COLO668 (cell line): Measurements from ENCODE around the gene DHTKD1.

Experiments
- DNase-seq: peaks from one replicate; lab custom pipeline; 2025; ENCODE audit not compliant: unreplicated experiment; lab: John Stamatoyannopoulos, UW

Gene DHTKD1, protein sequence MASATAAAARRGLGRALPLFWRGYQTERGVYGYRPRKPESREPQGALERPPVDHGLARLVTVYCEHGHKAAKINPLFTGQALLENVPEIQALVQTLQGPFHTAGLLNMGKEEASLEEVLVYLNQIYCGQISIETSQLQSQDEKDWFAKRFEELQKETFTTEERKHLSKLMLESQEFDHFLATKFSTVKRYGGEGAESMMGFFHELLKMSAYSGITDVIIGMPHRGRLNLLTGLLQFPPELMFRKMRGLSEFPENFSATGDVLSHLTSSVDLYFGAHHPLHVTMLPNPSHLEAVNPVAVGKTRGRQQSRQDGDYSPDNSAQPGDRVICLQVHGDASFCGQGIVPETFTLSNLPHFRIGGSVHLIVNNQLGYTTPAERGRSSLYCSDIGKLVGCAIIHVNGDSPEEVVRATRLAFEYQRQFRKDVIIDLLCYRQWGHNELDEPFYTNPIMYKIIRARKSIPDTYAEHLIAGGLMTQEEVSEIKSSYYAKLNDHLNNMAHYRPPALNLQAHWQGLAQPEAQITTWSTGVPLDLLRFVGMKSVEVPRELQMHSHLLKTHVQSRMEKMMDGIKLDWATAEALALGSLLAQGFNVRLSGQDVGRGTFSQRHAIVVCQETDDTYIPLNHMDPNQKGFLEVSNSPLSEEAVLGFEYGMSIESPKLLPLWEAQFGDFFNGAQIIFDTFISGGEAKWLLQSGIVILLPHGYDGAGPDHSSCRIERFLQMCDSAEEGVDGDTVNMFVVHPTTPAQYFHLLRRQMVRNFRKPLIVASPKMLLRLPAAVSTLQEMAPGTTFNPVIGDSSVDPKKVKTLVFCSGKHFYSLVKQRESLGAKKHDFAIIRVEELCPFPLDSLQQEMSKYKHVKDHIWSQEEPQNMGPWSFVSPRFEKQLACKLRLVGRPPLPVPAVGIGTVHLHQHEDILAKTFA

DNA sequence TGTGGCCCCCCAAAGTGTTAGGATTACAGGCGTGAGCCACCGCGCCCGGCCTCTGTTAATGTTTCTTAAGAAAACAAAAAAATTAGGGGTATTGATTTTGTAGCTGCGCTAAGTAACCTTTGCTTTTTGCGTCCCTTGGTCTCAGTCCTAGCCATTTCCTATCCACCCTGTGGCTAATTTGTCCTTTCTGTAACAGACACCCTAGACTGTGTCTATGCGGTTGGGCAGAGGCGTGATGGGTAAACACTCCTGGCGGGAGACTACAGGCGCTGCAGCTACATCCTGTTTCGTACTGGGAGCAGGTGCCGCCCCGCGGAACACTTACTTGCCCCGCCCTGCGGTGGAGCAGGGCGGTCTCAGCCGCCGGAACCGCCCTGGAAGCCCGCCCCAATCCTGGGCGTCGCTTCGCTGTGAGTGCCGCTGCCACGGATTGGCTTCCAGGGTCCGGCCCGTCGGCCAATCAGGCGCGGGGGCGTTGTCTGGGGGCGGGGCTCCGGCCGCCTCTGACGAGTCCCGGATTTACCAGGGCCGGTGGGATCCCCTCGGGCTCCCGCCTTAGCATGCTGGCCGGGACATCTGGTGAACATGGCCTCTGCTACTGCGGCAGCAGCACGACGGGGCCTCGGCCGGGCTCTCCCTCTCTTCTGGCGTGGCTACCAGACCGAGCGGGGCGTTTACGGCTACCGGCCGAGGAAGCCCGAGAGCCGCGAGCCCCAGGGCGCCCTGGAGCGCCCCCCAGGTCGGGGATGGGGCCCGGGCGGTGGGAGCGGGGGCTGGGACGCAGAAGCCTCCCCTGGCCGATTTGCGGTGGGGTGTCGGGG, at the start of gene DHTKD1:
Gene DHTKD1 (plus strand): TSS at position 506 of the 821 bp plus-strand sequence. CDS start 80 bp downstream, at position 586.
- peak; percentile 95 for DNase-seq

DNA sequence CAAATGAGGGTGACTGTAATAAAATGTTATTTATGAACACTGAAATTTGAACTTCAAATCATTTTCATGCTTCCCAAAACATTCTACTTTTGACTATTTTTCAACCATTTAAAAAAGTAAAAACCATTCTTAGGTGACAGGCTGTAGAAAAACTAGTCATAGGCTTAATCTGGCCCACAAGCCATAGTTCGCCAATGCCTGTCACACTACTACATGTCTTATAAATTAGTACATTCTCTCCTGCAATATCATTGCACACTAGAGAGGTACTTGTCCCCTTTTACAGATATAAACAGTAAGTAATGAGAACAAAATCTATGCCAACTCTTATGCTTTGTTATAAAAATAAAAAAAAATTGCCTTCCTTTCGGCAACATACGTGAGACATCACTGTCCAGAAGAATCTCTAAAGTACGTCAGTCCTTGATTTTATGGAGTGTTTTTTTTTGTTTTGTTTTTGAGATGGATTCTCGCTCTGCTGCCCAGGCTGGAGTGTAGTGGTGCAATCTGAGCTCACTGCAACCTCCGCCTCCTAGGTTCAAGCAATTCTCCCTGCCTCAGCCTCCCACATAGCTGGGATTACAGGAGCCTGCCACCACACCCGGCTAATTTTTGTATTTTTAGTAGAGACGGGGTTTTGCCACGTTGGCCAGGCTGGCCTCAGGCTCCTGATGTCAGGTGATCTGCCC, 49.3 kb upstream of the DHTKD1 start:
- no peak for DNase-seq

DNA sequence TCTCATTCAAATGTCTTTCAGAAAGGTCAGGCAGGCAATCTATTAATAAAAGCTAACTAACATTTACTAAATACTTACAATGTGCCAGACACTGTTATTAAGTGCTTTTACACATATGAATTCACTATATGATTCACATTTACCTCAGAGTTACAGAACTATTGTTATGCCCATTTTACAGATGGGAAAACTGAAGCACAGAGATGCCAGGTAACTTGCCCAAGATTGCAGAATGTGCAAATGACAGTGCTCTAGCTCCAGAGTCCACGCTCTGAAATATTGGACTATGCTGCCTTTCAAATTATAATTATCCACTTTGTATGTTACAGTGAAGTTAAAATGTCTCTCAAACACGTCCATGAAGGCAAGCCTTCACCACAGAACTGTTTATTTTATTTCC, 48.2 kb upstream of the DHTKD1 start:
- no peak for DNase-seq

DNA sequence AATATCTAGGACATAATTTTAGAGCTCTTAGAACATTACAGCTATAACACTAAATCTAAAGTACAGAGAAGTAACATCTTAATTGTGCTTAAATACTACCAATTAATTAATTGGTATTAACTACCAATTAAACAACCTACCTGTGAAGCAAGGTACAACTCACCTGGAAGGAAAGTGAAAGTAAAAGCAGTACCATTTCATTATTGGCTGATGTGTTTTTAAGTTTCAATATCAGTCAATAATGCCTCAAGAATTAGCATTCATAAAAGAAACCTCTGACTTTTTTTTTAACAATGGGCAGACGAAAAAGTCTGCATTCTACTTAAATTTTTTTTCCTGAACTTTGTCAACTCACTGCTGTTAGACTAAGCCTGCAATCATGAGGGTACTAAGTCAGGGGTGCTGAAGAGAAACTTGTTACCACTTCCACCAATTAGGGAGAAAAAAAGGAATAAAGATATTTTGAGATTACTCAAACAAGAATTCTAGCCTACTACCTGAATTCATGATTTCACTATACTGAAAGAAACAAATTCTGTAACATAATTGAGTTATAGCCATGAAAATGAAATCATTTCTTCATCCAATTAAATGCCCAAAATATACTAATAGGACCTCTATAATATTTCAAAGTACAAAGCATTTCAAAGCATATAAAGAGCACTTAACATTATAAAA, 46.0 kb upstream of the DHTKD1 start:
- no peak for DNase-seq

DNA sequence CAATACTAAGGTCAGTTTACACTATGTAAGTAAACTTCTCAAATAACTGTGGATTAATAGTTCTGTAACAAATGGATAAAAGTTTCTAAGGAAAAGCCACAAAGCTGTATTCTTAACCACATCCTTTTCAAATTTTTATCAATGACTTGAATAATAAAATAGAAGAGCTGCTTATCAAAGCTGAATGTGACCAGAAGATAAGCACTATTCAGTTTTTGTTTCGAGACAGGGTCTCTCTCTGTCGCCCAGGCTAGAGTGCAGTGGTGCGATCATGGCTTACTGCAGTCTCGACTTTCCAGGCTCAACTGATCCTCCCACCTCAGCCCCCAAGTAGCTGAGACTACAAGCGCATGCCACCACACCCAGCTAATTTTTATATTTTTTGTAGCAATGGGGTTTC, 43.2 kb upstream of the DHTKD1 start:
- DNase-seq, result no peak

DNA sequence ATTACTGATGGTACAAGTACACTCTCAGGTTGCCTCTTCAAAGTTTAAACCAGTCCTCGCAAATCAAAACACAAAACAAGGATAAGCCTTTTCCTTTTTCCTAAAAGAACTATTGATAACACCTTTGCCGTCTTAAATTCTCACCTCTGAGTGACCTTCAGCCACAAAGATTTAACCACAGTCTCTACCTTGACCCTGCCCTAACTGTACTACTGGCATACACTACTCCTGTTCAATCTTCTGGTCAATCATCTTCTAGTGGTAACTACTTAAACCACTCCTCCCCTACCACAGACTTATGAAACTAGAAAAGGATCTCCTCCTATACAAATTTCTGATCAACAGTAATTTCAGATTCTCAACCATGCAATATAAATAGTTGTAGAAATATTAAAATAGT, 41.2 kb upstream of the DHTKD1 start:
- DNase-seq, result no peak

DNA sequence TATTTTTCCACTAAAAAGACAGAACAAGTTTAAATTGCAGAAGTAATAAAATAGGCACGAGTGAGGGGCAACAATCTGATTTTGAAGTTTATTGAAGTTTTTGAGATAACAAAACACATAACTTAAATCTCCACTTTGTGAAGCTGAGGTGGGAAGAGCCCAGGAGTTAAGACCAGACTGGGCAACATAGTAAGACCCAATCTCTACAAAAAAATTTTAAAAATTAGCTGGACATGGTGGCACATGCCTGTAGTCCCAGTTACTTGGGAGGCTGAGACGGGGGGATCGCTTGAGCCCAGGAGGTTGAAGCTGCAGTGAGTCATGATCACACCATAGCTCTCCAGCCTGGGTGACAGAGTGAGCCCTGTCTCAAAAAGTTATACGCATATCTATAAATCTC, 37.4 kb upstream of the DHTKD1 start:
- no peak for DNase-seq

DNA sequence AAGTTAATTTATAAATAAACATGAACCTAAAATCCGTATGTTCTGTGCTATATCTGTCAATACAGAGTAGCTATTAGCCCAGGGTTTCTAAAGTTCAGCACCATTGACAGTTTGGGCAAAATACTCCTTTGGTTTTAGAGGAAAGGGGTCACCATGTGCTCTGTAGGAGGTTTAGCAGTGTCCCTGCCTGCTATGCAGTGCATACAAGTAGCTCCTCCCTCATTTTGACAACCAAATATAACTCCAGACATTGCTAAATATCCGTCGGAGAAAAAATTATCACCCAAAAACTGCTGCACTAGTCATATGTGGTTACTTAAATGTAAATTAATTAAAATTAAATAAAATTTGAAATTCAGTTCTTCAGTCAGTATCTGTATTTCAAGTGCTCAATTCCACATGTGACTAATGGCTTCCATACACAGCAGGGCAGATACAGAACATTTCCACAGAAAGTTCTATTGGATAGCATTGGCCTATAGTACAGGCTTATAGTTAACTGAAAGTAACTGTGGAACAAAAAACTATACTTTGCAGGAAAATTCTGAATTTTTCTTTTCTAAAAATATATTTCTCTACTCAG, 32.6 kb upstream of the DHTKD1 start:
- no peak for DNase-seq

DNA sequence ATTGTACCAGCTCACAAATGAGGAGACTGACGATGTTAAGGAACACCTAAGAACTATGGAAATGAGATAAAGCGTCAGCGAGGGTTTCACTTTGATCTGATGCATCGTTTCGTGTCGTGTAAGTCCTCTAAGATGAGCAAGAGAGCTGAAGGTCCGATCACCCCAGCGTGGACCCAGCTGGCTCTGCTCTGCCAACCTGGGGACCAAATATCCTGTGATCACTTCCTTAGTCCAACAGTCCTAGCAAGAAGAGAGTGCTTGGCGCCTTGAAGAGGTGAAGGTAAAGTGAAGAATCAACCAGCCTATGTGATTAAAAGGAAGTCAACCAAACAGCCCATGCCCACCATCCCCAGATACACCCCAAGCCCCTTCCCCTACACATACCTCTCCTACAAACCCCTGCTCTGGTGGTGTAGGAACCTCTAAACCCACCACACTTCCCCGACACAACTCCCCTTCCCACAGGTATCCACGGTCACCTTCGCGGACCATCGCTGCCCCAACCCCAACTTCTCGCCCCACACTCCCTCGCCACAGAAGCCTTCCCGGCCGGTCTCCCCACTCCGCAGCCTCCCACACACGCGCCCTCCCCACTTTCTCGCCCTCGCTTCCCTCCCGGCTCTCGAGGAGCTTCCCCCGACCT, 26.9 kb upstream of the DHTKD1 start:
- DNase-seq, result peak; percentile 7

DNA sequence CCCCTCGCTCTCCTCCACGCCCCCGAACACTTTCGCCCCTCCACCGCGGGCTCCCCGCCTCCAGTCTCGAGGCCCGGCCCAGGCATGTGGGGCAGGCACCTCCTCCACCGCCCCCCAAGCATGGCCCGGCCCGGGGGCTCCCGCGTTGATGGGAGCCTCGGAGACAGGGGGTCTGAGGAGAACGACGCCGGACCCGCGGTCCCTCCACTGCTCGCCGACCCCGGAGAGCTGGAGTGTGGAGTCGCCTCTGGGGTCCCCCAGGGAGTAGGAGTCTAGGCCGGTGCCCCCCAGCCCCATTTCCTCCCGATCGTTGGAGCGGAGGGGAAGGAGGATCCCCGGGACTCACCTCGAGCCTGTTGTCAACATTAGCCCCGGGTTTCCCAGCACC, 26.4 kb upstream of the DHTKD1 start:
- peak; percentile 19 for DNase-seq

DNA sequence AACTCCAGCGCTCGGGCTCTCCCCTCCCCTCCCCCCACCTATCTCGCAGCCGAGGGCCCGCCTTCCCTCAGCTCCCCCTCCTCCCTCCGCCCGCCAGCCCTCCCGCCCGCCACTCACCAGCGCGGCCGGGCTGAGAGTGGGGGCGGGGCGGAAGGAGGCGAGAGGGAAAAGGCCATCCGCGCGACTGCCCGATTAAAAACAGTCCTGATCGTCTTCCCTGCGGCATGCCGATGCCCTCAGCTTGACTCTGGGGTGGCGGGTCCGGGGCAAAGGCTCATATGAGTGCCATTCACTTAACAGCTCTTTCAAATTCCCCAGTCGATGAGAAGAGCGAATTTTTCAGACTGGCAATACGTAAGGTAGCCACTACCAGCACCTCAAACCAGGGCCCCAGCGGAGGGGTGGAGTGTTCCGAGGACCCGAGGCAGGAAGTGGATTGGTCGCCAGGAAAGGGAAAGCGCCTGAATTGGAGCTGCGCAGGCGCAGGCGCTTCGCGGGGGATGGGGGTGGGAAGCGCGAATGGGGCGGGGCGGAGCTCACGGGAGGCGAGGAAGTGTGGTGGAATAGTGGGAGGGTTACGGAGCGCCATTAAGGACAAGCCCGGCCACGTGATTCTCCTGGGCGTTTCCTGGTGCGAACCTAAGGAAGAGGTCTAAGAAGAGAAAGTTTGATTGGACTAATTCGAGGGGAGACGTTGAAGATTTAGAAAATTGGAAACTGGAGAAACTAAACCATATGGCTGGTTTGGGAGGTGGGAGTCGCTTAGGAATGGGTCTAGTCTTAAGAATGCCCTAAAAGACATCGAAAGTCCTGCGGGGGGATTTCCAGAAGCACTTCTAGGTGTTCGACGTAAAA, 25.7 kb upstream of the DHTKD1 start, which contains the start of gene UPF2:
Gene UPF2 (minus strand): TSS at position 13 of the 855 bp plus-strand sequence. CDS start 7,386 bp downstream, outside the sequence.
- DNase-seq, result peak; percentile 94

DNA sequence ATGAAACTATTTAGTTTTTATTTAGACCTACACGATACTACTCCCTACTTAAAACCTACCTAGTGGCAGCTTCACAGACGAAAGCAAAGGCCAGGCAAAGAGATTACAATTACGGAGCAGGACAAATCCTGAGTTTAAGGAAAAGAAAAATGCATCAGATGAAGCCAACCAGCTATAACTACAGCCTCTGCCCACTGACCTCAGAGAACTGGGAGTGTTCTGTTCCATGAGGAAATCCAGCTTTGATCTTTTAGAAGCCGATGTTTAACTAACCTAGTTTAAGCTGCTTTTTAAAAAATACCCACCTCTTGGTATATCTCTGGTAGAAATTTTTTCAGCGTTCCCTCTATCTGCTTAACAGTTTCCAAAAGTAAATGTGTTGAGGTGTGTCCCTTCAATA, 23.2 kb upstream of the DHTKD1 start:
- no peak for DNase-seq

DNA sequence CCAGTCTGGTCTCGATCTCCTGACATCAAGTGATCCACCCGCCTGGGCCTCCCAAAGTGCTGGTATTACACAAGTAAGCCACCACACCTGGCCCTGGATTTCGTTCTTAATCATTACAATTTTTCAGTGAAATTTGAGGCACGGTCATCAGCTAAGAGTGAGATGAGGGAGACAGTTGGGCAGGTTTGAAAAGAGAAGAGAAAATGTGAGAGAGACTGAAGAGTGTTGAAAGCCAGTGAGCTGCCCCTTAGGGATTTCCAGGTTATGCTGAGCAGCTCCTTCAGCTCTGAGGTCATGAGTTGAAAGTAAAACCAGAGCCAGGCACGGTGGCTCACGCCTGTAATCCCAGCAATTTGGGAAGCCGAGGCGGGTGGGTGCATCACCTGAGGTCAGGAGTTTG, 20.2 kb upstream of the DHTKD1 start:
- no peak for DNase-seq

DNA sequence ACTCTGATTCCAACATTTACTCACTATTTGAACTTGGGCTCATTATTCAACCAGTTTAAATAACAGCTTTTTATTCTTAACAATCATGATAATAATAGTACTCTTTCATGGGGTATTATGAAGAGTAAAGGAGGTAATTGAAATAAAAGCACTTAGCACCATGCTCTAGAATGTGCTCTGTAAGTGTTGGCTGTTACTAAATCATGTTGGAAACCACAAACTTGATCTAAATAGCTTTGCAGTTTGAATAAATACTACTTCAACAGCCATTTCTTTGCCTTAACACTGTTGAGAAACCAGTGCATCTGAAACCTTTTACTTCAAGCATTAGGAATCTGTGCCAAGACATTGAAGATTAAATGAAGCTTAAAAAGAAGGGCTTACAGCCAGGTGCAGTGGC, 18.2 kb upstream of the DHTKD1 start:
- DNase-seq, result no peak

DNA sequence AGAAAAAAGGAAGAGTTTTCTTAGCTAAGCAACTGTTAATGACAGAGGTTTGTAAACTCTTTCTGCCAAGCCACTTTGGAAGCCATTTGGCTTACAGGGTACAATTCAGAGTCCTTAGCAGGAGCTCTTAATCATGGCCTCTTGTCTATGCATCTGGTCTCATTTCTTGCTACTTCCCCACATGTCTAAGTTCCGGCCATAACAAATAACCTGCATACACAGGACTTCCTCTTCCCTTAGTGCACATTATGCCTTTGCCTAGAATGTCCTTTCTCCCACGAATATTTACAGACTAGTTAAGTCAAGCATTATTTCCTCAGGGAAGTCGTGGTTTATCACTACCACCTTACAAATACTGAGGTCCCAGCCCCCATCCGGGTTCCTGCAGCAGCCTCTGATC, 17.5 kb upstream of the DHTKD1 start:
- DNase-seq, result no peak

DNA sequence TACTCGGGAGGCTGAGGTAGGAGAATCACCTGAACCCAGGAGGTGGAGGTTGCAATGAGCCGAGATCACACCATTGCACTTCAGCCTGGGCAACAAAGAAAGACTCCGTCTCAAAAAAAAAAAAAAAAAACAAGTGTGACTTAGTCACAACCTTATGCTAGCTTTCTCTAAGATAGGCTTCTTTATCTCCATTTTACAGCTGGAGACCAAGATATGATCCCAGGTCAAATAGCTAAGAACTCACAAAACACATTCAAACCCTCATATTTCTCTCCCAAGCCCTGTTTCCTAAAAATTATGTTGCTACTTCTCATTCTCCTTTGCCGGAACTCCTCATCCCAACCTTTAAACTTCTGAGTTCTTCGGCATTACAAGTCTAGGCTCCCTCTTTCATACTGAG, 13.0 kb upstream of the DHTKD1 start:
- no peak for DNase-seq

DNA sequence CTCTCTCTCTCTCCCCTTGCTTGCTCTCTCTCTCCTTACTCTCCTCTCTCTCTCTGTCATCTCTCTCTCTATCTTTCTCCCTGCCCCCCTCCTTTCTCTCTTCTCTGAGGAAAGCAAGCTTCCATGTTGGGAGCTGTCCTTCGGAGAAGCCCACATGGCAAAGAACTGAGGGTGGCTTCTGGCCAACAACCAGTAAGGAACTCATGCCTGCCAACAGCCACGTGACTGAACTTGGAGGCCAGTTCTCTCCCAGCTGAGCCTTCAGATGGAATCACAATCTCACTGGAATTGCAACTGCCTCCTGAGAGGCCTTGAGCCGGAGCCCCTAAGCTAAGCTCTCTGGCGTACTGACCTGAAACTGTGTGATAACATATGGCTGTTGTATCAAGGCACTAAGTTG, 12.0 kb upstream of the DHTKD1 start:
- no peak for DNase-seq

DNA sequence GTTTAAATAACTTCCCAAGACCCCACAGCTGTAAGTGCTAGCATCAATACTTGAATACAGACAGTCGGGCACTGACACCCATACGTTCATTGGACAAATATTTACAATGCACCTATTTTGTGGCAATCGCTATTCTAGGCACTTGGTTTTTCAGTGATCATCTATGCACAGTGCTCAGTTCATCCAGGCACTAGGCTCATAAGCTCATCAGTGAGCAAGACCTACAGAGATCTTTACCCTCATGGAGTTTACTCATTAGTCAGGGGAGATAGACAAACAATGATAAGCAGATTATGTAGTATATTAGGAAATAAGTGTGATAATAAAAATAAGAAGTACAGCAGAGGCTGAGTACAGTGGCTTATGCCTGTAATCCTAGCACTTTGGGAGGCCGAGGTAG, 7.6 kb upstream of the DHTKD1 start:
- DNase-seq, result no peak
